Hepatic stellate cell (primary cell): ENCODE results near the gene ZRANB2.

Source experiments
- DNase-seq: peaks from one replicate; pipeline ENCODE4 v3.0.0; 2011; ENCODE audit warnings: low spot score

Gene ZRANB2

DNA sequence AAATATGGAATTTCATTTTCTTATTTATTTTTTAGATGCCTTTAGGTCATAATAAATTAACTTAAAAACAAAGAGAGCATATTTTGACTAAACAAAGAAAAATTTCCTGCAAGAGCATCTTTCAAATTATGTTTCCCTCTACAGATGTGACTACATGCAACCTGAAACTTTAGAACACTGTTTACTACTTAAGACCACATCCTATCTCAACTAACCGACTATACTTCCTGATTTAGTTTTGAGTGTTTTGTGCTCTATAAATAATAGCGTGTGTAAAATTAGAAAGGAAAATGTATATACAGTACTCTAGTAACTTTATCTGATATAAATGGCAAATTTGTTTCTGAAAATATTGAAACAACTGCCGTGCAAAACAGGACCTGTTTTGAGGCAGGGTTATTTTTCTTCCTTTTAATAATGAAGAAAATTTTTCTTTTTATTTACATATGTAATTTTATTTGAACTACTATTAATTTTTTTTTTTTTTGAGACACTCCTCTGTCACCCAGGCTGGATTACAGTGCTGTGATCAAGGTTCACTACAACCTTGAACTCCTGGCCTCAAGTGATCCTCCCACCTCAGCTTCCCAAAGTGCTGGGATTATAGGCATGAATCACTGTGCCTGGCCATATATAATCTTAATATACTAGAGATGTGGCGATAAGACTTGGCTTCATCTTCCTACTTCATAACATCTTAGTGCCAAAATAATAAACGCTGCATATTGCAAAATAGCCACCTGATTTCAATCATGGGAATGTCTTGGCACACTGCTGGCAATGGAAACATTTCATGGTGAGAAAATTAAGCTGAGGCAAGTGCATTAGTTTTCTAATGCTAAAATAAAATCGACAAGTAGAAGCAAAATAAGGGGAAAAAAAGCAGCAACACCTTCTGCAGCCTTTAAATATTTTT, 12.3 kb downstream of the ZRANB2 start:
- DNase-seq: no peak

DNA sequence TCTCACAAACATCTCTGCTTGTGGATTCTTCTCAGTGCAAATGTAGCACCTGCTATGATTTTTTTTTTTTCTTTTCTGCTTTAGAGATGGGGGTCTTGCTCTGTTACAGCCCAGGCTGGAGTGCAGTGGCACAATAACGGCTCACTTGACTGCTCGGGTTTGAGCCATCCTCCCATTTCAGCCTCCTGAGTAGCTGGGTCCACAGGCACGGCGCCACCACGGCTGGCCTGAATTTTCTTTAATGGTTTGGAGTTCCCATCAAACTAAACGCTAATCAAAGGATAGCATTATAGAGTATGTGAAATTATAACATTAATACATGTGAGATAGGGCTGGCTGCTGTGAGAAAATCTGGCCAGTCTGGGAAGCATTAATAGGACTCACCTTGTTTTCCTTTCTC, 26.0 kb downstream of the ZRANB2 start:
- no peak for DNase-seq

DNA sequence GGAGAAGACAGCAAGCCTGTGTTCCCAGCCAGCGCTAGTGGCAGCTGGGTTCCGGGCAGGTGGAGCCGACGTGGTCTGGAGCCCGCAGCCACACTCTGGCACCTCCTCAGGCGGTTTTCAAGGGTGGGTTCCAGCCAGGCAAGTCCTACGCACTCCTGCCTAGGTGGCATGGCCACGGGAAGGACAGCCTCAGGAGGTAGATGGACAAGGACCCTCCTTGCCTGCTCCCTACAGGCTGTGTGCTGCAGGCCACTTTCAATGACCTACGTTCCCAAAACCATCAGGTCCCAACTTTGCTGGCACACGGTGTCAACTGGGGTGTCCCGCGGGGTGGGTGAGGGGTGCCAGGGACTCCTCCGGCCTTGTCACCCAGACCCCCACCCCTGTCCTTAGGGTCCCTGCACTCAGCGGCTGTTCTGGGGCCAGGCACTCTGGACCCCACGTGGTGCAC, 26.5 kb downstream of the ZRANB2 start:
- DNase-seq: no peak

DNA sequence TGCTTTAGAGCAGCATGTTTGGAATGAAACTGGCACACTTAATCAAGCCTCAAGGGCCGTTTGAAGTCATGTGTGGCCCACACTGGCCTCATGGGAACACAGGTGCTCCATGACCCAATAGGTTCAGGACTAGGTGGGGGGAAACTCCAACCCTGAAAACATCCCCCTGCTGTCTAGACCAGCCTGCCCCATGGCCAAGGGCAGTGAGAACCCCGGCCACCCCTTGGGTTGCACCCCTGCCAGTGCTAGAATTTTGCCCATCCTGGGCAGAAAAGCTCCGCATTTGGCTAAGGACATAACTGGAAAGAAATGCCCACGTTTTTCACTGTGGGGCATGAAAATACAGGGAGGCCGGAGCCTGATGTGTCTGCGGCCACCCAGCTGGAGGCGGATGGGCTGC, 27.1 kb downstream of the ZRANB2 start:
- DNase-seq: no peak

DNA sequence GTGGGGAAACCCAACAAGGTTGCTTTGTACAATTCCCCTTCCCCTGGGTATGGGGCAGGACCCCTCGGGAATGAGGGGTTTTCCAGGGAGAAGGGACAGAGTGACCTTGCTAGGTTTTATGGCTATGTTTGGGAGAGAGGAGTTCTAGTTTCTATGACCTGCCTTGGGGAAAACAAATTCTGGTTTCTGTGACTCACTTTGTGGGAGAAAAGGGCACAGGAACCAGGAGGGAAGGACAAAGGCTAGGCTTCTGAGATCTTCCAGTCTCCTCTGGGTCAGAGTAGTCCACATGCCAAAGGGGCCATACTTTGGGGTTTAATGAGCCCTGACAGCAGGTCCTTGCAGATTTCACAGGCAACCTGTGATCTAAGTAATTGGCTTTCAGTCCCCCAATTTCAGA, 27.7 kb downstream of the ZRANB2 start:
- DNase-seq: no peak

DNA sequence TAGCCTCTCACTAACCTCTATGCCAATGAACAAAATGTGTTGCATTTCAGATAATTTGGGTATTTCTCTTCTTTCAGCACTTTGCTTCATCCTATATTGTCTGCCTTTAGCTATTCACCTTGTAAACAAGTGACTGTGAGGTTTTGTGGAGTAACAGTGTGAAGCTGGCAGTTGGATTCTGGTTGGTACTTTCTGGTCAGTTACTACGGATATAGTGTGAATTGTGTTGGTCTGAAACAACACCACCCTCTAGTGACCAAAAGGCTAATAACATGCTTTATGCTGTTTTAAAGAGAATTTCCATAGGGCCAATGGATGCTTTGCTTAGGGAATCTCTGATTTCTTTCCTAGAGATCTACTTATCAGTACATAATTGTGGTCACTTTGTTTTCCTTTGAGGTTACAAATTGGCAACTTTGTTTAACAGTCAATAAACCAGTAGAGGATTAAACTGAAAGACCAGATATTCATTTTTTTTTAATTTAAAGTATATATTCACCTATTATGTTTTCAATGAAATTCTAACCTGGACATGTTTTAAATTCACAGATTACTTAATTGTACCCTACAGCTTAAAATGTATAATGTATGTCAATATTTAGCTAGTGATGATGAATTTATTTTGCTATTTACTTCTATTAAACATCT, 30.8 kb downstream of the ZRANB2 start:
- peak; percentile 61 for DNase-seq

DNA sequence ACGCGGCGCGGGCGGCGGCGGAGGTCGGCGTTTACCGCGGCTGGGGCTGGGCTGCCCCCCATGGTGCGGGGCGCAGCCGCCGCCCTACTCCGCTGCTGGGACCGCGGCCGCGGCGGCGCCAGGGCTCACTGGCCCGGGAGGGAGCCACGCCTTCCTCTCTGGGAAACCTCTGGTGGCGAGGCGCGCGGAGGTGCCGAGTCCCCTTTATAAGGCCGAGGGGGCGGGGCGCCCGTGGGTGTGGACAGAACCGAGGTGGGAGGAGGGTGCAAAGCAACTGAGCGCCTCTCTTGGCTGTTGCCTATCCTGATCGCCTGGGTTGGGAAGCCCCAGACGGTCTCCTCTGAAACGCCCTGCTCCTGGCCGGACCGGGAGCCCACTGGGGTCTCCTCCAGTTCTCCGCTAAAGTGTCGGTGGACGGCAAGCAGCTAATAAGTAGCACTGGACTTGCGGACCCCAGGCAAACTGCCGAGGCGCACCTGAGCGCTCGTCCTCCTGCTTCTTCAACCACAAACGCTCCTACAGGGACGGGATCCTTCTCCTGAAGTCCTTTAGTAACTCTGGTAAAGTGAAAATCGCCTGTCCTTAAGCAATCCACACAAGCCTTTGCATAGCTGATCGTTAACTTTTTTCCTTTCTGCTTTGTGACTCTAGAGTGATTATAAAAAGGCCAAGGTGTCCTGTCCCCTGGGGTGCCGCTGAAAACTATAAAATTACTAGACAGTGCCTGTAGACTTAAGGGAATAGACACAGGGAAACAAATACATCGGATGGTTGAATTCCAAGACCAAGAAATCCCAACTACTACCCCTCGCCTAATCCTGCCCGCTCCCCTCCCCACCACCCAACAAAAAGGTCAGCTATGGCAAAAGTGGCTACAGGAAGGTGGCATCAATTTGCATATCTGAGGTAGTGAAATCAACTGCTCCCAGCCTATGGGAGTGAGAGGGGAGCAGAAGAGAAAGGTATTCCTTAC, 32.9 kb downstream of the ZRANB2 start, which contains the start of gene PTGER3:
Gene PTGER3, minus strand, starts transcription at position 182 of the 973 bp plus-strand sequence. CDS start 239 bp downstream, outside the sequence.
- DNase-seq: peak; percentile 39

DNA sequence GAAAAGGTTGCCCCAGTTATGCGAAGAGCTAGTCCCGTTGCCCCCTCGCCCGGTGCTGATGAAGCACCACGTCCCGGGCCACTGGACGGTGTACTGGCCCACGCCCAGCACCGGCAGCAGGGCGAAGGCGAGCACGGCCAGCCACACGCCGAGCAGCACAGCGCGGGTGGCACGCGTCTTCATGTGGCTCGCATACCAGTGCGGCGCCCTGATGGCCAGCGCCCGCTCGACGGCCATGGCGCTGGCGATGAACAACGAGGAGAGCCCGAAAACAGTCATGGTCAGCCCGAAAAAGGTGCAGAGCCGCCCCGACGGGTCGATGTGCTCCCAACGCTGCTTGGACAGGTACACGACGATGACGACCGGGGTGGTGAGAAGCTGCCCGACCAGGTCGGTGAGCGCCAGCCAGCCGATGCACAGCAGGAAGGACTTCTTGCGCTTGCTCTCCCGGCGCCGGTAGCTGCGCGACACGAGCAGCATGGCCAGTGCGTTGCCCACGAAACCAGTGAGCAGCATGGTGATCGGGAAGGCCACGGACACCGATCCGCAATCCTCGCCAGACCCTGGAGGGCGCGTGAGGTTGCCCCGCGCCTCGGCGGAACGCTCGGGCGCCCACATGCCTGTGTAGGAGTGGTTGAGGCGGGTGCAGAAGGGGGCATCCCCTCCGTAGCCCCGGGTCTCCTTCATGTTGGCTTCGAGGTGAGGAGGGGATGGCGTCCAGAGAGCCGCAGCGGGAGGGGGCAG, 33.8 kb downstream of the ZRANB2 start:
- DNase-seq: peak; percentile 26

DNA sequence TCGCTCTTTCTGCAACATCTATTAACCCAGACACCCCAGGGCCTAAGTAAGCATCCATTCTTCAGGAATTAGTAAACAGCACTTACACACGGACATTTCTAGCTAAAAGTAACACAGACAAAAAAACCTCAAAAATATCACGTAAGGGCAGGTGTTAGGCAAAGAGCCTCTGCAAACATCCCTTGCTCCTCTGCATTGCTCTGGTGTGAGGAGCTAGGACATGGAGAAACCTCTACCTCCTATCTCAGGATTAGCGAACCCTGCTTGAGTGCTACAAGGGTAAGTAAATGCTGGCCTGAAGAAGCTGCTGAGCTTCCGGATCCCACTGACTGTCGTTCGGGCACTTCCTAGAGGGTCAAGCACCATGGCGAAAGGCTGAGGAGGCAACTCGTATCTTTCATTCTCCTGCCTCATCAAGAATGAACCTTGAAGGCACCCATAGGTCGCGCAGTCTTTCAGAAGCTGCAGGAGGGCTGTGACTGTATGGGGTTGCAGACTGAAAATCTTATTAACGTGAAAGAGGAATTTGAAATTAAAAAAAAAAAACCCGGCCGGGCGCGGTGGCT, 35.3 kb downstream of the ZRANB2 start:
- no peak for DNase-seq

DNA sequence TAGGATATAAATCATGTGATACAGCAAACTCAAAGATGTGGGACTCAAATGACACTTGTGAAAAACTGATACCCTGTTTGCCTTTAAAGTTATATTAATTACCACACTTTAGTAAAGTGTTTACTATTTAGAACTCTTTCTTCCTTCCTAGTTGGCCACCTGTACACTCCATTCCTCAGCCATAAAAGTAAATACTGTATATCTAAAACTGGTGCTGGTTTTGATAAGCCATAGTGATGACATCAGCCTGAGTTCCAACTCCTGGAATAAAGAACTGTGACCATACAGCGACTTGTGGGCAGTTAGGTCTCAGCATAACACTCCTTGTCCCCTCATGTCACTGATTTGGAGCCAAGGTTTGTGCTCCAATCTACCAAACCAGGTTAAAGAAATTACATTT, 36.0 kb downstream of the ZRANB2 start:
- DNase-seq: no peak

DNA sequence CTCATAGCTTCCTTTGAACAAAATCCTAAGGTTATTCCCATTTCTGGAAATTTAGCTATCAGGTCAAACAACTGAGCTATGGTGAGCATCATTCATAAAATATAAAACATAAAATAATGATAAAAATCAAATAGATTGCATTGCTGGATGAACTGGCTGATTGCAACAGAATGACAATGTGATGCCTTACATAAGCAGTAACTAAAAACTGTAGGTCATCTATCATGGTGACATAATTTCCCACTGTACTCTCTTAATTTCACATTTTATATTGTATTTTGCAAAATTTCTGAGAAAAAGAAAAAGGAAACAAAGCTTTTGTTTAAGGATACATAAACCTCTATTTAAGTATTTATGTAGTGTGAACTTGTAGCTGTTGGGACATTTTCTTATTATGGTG, 37.8 kb downstream of the ZRANB2 start:
- DNase-seq: no peak

DNA sequence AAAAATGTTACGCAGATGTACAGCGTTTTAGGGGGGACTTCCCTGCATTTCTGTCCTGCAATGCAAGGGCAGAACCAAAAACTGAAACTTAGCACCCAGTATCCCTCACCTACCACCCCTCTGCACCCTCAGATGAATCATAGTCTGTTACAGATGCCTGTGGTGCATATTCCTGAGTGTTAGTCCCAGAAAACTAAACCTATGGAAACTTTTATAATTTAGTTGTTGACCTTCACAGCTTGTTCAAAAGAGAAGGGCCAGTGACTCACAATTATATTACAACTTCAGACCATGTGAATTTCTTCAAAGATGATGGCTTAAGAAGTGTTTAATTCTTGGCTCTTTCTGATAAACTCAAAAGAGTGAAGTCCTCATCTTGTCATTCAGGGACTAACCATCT, 39.0 kb downstream of the ZRANB2 start:
- no peak for DNase-seq

DNA sequence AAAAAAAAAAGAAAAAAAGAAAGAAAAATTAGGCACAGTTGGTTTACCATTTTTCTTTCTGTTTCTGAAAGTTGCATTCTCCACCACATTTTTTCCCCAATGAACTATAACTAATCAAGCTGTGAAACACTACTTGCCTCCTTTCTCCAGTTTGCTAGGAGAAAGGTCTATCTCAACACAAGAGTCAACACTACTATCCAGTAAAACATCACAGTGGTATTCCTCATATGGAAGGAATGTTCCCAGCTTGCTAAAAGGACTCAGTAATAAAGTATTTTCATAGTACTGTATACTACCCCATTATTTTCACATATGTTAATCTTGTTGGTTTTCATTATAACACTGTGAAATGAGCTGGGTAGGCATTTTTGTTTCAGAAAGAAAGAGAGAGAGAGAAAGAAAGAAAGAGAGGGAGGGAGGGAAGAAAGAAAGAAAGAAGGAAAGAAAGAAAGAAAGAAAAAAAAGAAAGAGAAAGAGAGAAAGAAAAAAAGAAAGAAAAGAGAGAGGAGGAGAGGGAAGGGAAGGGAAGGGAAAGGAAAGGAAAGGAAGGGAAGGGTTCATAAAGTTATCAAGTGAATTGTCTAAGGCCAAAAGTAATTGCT, 41.1 kb downstream of the ZRANB2 start:
- no peak for DNase-seq

DNA sequence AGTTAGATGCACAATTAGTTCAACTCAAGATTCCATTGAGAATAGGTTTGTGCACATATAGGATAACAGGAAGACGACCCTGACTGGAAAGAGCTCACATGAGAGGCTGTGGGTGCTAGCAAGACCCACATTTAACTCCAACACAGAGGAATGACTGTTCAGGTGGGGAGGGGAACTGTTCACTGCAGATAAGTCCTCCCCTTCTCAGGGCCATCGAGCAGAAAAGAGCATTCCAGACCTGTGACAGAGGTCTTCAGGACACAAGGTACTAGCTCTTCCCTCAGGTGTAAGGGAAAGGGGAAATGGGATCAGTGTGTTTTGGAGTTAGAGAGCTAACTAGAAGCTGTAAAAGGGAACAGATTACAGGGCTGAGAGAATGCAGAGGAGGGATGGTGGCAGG, 41.9 kb downstream of the ZRANB2 start:
- no peak for DNase-seq

DNA sequence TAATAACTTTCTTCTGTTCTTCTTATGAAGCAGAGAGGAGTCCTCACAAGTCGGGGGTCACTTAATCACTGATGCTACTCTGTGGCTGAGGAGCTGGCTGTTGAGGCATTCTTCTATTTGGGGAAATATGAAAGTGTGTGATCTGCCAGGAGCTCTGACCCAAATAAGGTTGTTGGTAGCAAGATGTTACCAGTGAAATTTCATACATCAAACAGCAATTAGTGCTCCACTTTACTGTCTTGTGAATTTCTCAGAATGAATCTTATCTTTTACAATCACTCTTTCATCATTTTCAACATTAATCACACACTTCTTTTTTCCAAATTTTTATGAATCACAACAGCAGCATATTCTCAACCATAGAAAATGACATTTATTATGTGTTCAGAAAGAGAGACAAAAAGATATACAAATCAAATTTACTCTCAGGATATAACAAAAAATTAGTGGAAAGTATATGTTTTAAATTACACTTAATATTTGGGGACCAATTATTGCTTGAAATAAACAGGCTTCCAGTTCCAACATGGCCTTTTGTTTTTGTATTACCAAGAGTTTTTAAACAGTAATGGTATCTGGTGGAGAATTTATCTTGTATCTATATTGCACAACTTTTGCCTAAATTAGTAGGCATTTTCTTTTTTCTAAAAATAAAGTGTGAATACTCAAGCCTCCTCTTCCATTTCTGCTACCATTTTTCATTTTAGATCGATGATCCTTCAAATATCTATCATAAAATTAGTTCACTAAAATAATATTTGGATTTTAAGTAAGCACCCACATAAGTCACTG, 42.8 kb downstream of the ZRANB2 start:
- DNase-seq: no peak

DNA sequence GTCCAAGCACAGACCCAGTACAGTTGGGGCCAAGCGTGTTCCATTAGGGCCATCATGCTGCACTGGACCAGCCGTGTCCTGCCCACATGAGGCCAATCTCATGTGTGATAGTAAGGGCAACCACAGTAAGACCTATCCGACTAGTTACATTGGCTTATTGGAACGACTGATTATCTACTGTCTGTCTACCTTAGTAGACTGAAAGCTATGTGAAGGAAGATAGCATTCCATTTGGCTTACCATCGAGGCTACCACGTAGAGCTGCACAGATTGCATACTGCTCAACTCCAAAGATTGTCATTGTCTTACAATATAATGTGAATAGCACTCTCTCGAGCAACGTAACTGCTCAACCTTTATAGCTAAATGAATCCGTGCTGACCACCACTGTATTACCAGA, 43.8 kb downstream of the ZRANB2 start:
- DNase-seq: no peak

DNA sequence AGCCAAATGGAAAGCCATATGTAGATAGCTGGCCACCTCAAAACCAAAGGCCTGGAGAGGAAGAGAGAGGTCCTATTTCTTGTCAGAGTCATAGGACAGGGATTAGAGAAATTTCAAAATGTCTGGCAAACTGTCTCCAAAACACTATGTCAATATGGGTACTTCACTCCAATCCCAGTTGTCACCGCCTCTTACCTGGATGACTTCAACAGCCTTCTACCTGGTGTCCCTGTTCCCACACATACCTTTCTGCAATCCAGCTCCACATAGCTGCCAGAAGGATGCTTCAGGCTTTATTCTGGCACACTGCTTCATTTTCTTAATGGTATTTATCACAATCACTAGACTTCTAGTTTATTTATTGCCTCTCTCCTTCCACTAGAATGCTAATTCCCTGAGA, 47.7 kb downstream of the ZRANB2 start:
- DNase-seq: no peak

DNA sequence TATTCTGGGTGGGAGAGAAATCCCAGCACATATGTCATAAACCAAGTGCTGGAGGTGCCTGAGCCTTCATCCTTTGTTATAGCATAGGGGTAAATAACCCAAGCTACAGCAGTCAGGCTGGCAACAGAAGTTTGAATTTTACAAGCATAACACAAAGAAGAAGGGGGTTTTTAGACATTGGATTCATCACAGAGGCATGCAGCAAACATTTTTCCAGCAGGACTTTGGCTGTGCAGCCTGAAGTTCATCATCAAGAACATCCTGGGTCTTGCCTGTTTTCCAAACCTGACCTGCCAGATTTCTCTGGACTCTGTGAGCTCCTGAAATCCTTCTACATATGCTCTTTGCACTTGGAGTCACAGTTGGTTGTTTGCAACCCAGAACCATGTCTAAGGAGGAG, 49.4 kb downstream of the ZRANB2 start:
- DNase-seq: no peak

DNA sequence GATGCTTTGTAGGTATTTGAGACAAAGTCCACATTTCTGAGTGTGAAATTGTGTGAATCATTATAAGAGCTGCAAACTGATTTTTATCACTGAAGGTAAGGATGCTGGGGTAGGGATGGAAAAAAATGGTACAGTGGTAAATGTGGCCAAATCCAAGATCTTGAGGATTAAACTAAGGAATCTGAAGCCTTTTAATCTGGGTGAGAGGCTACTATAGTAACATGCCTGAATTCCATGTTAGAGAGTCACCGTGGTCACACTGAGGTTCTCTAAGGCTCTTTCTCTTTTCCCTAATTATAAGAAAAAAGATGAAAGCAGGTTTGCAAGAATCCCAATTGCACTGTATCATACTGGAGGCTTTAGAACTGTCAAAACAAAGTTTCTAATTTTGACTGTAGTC, 50.8 kb downstream of the ZRANB2 start:
- no peak for DNase-seq

DNA sequence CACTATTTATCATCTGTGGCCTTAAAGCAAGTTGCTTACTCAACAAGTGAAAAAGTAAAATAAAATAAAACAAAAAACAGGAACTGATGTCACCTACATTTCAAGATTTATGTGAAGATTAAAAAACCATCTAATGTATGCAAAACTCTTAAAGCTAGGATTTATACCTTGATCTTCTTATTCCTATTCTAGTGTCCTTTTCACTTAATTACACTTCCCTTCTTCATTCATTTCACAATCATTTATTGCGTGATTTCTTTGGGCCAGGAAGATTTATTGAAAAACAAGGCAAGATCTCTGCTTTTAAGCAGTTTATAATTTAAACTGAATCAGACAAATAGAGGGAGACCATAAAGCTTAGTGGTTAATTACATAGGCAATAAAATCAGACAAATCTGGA, 51.9 kb downstream of the ZRANB2 start:
- DNase-seq: no peak
